KOPT-K1 (cell line): ENCODE measurements around the gene TACR2.

Experiments used
- H3K27ac ChIP-seq: fragments of 200-600 bp; sonication (generic); 2 replicates; pipeline ENCODE4 v1.5.1; 2016; ENCODE audit warnings: antibody characterized with exemption, mild to moderate bottlenecking, low read depth, low read length; ENCODE audit not compliant: poor library complexity, severe bottlenecking
- H3K36me3 ChIP-seq: fragments of 200-600 bp; sonication (generic); 2 replicates; pipeline ENCODE4 v1.5.1; 2017; ENCODE audit warnings: antibody characterized with exemption, mild to moderate bottlenecking, low read length, moderate library complexity; ENCODE audit not compliant: insufficient read depth
- H3K9me3 ChIP-seq: fragments of 200-600 bp; sonication (generic); 2 replicates; pipeline ENCODE4 v1.5.1; 2017; ENCODE audit warnings: antibody characterized with exemption, low read length, mild to moderate bottlenecking; ENCODE audit not compliant: insufficient read depth, poor library complexity, severe bottlenecking

Gene TACR2

GRCh38 chr10:69364232-69364940 lies 52.3 kb downstream of the TACR2 start:
- Histone ChIP-seq H3K27ac (no peak overlapping the region), H3K9me3 (no peaks in the 10 kb centered on the region), H3K36me3 (peaks cover 77% of the 10 kb centered on the region)

DNA sequence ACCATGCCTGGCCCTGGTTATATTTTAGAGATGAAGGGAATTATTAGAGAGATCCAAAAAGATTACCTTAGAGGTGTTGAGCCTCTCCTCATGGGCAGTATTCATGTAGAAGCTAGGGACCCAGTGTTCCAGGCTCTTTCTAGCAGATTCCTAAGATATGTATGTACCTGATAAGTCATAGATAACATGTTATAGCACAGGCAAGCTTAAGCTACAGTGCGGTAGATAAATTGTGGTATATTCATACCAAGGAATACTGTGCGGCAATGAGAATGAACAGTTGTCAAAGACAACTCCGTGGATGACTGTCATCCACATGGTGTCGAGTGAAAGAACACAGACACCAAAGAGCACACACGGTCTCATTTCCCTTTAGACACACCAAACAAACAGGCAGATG lies 53.1 kb downstream of the TACR2 start:
- H3K9me3 ChIP-seq, result no peaks in the 10 kb centered on the region
- H3K27ac ChIP-seq, result no peak overlapping the region
- peaks cover 70% of the 10 kb centered on the region for H3K36me3 ChIP-seq

GRCh38 chr10:69362471-69362954 lies 54.2 kb downstream of the TACR2 start:
- H3K27ac ChIP-seq, result no peak overlapping the region
- peaks cover 59% of the 10 kb centered on the region for H3K36me3 ChIP-seq
- no peaks in the 10 kb centered on the region for H3K9me3 ChIP-seq

DNA sequence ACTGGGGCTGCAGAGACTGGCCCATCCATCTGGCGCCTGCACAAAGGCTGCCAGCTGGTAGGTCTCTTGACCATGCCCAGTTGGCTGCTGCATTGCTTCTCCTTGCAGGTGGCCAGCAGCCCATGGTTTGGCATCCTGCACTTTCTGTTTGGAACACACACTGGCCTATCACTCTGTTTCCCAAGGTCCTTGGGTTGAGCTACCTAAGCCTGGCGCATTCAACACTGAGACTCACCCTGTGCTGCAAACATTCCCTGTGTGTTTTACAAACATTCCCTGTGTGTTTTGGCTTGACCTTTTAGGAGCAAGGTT lies 55.5 kb downstream of the TACR2 start:
- Histone ChIP-seq H3K36me3 (peaks cover 46% of the 10 kb centered on the region), H3K9me3 (no peaks in the 10 kb centered on the region), H3K27ac (no peak overlapping the region)

- Histone ChIP-seq H3K9me3 (no peaks in the 10 kb centered on the region), H3K36me3 (peaks cover 41% of the 10 kb centered on the region), H3K27ac (peak overlapping the region; percentile 54)
These were observed 56.0 kb downstream of the TACR2 start for GRCh38 chr10:69360485-69361302.

GRCh38 chr10:69359594-69359993 lies 57.1 kb downstream of the TACR2 start:
- H3K27ac ChIP-seq, result peak overlapping the region; percentile 54
- H3K9me3 ChIP-seq, result no peaks in the 10 kb centered on the region
- peaks cover 30% of the 10 kb centered on the region for H3K36me3 ChIP-seq

DNA sequence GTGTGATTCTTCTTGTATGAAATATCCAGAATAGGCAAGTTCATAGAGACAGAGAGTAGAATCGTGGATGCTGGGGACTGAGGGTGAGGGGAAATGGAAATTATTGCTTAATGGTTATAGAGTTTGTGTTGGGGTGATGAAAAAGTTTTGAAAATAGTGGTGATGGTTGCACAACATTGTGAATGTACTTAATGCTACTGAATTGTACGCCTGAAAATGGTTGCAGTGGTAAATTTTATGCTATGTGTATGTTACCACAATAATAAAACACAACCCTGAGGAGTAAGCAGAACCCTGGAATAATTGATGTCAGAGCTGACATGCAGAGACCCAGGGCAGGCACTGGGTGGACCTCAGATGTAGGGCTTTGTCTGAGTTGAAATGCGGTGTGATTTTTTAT lies 57.6 kb downstream of the TACR2 start:
- Histone ChIP-seq H3K9me3 (no peaks in the 10 kb centered on the region), H3K36me3 (peaks cover 25% of the 10 kb centered on the region), H3K27ac (peak overlapping the region; percentile 54)

- H3K27ac ChIP-seq, result no peak overlapping the region
- H3K36me3 ChIP-seq, result peaks cover 24% of the 10 kb centered on the region
- no peaks in the 10 kb centered on the region for H3K9me3 ChIP-seq
These were observed 58.4 kb downstream of the TACR2 start for GRCh38 chr10:69358148-69358795.

- H3K27ac ChIP-seq, result no peak overlapping the region
- no peaks in the 10 kb centered on the region for H3K9me3 ChIP-seq
- peaks cover 14% of the 10 kb centered on the region for H3K36me3 ChIP-seq
These were observed 60.5 kb downstream of the TACR2 start for GRCh38 chr10:69356187-69356586.

- H3K27ac ChIP-seq, result peak overlapping the region; percentile 57
- peaks cover 16% of the 10 kb centered on the region; the same call in 1 of the 2 replicates for H3K36me3 ChIP-seq
- no peaks in the 10 kb centered on the region for H3K9me3 ChIP-seq
These were observed 62.6 kb downstream of the TACR2 start for GRCh38 chr10:69353977-69354635.
